Inflammatory macrophage treated with lipopolysaccharide for 4 hours (primary cell): ENCODE data around the gene KREMEN1.
"Not testable (repeated sequence)": the region's sequence is repeated elsewhere in the genome, so short reads cannot be mapped to it uniquely, and the experiment has no call there.

Experiments
- DNase-seq: peaks from one replicate; pipeline ENCODE4 v3.0.0-alpha.2; 2020

Gene KREMEN1

GRCh38 chr22:29079218-29079901 is 6.5 kb downstream of the KREMEN1 start:
- no peak for DNase-seq

- DNase-seq, result no peak
Measured at GRCh38 chr22:29080106-29080975, 7.5 kb downstream of the KREMEN1 start.

- no peak for DNase-seq
Measured at GRCh38 chr22:29081517-29082236, 8.8 kb downstream of the KREMEN1 start.

GRCh38 chr22:29082826-29083545 is 10.2 kb downstream of the KREMEN1 start:
- no peak for DNase-seq

- not testable (repeated sequence) for DNase-seq
Measured at GRCh38 chr22:29083576-29083932, 10.7 kb downstream of the KREMEN1 start.

GRCh38 chr22:29083933-29084591 is 11.2 kb downstream of the KREMEN1 start:
- peak; percentile 66 for DNase-seq

GRCh38 chr22:29087012-29087411 is 14.2 kb downstream of the KREMEN1 start:
- no peak for DNase-seq

- no peak for DNase-seq
Measured at GRCh38 chr22:29088809-29089208, 16.0 kb downstream of the KREMEN1 start.

GRCh38 chr22:29089507-29089906 is 16.7 kb downstream of the KREMEN1 start:
- DNase-seq, result no peak

GRCh38 chr22:29090039-29090438 is 17.2 kb downstream of the KREMEN1 start:
- no peak for DNase-seq

- no peak for DNase-seq
Measured at GRCh38 chr22:29092243-29092642, 19.4 kb downstream of the KREMEN1 start.

- no peak for DNase-seq
Measured at GRCh38 chr22:29093030-29093429, 20.2 kb downstream of the KREMEN1 start.

GRCh38 chr22:29093501-29094300 is 20.9 kb downstream of the KREMEN1 start:
- DNase-seq, result no peak

GRCh38 chr22:29095459-29095858 is 22.6 kb downstream of the KREMEN1 start:
- no peak for DNase-seq

- no peak for DNase-seq
Measured at GRCh38 chr22:29096736-29097669, 24.2 kb downstream of the KREMEN1 start.

- no peak for DNase-seq
Measured at GRCh38 chr22:29098296-29098695, 25.5 kb downstream of the KREMEN1 start.

GRCh38 chr22:29102300-29102699 is 29.5 kb downstream of the KREMEN1 start:
- DNase-seq, result no peak

- no peak for DNase-seq
Measured at GRCh38 chr22:29103121-29103520, 30.3 kb downstream of the KREMEN1 start.

- no peak for DNase-seq
Measured at GRCh38 chr22:29105468-29105867, 32.6 kb downstream of the KREMEN1 start.

- no peak for DNase-seq
Measured at GRCh38 chr22:29106839-29107238, 34.0 kb downstream of the KREMEN1 start.
